Suprapubic skin (tissue), 4 donors: ENCODE results near the gene ADCY9.

Experiments
- CTCF ChIP-seq, 2 donors: fragments of 200-600 bp in 1 of 2; fragments of 450-650 bp in 1 of 2; sonication (generic) in 1 of 2; IDR thresholded peaks; one replicate each; pipeline ENCODE4 v1.5.1; 2016 to 2019; ENCODE audit warnings: antibody characterized with exemption in 2 of 2, mild to moderate bottlenecking in 1 of 2, moderate library complexity in 1 of 2
- POLR2A ChIP-seq, 2 donors: fragments of 450-650 bp; IDR thresholded peaks; one replicate each; pipeline ENCODE4 v1.6.1; 2017; ENCODE audit warnings: antibody characterized with exemption in 2 of 2, mild to moderate bottlenecking in 2 of 2, moderate library complexity in 2 of 2
- POLR2AphosphoS5 ChIP-seq, 3 donors: sonication (generic); formaldehyde crosslinking; IDR thresholded peaks; one replicate each; pipeline ENCODE4 v1.6.1; 2017; ENCODE audit warnings: antibody characterized with exemption in 3 of 3

DNA sequence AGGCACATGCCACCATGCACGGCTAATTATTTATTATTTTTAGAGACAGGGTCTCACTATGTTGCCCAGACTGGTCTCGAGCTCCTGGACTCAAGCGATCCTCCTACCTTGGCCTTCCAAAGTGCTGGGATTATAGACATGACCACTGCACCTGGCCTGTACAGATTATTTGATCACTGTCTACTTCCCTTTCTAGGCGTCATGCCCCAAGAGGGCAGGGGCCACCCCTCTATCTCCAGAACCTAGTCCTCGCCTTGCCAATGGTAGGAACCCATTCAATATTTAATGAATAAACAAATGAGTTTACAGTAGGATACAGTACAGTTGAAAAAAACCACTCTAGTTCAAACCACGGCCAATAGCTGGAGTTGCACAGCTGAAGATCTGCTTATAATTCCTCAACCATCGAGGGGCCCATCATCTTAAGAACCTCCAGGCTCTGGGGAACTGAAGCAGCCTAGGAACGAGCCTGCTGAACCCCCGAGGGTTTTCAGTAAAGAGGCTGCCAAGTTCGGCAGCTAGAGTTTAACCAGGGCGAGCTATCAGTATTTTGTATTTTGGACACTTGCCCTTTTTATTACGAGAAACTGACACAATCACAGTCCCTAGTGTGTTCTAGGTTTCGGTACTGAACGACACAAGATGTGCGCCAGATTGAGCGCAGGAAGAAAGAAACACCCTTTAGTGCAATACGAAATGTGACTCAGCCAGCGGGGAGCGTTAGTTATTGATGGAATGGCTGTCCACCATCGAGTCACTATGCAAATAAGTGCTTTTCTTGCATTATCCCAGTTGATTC, 14.6 kb downstream of the ADCY9 start:
- no peak for TF ChIP-seq CTCF (IDR thresholded peaks at IDR 0.05)
- TF ChIP-seq POLR2AphosphoS5 (IDR thresholded peaks at IDR 0.05) = no peak
- no peak for TF ChIP-seq POLR2A (IDR thresholded peaks at IDR 0.05)
